Glomerular visceral epithelial cell (primary cell): ENCODE results near the gene AIP.
"Not testable (repeated sequence)": the region's sequence is repeated elsewhere in the genome, so short reads cannot be mapped to it uniquely, and the experiment has no call there.

Experiments used
- DNase-seq: peaks from one replicate; pipeline ENCODE4 v3.0.0-alpha.2; 2016; ENCODE audit errors: extremely low spot score

The AIP gene

GRCh38 chr11:67449116-67449844, 33.5 kb upstream of the AIP start:
- no peak for DNase-seq

GRCh38 chr11:67450796-67451657, 31.8 kb upstream of the AIP start:
- DNase-seq, result no peak

DNA sequence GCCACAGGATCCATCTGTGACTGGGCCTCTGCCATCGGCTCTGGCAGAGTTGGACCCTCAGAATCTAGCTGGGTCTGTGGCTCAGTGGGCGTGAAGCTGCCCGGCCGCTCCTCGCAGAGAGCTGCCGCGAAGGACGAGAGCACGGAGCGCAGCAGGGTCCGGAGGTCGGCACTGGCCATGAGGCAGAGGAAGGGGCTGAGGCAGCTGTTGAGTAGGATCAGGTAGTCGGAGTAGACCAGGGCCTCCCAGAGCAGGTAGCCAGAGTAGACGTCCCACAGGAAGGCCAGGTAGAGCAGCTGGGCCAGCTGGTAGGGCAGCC, 31.2 kb upstream of the AIP start:
- no peak for DNase-seq

GRCh38 chr11:67452141-67452952, 30.5 kb upstream of the AIP start, which contains the start of gene GPR152:
Gene GPR152 (minus strand): TSS chr11:67452729. CDS start chr11:67452724, 5 bp downstream.
- DNase-seq, result no peak

- no peak for DNase-seq
Measured at GRCh38 chr11:67453816-67454732, 28.8 kb upstream of the AIP start.

GRCh38 chr11:67455054-67455453, 27.8 kb upstream of the AIP start, which contains the start of gene CABP4:
Gene CABP4 (plus strand): TSS chr11:67455354. CDS start chr11:67455424, 70 bp downstream.
- no peak for DNase-seq

GRCh38 chr11:67456068-67456705, 26.6 kb upstream of the AIP start:
- DNase-seq, result no peak

- no peak for DNase-seq
Measured at GRCh38 chr11:67457453-67457852, 25.4 kb upstream of the AIP start.

GRCh38 chr11:67458266-67458665, 24.6 kb upstream of the AIP start:
- DNase-seq, result no peak

- no peak for DNase-seq
Measured at GRCh38 chr11:67463186-67463585, 19.6 kb upstream of the AIP start.

- peak; percentile 88 for DNase-seq
Measured at GRCh38 chr11:67463680-67464410, 19.0 kb upstream of the AIP start.

- DNase-seq, result peak; percentile 94
Measured at GRCh38 chr11:67464411-67465188, 18.2 kb upstream of the AIP start.

- DNase-seq, result no peak
Measured at GRCh38 chr11:67465189-67465510, 17.7 kb upstream of the AIP start.

DNA sequence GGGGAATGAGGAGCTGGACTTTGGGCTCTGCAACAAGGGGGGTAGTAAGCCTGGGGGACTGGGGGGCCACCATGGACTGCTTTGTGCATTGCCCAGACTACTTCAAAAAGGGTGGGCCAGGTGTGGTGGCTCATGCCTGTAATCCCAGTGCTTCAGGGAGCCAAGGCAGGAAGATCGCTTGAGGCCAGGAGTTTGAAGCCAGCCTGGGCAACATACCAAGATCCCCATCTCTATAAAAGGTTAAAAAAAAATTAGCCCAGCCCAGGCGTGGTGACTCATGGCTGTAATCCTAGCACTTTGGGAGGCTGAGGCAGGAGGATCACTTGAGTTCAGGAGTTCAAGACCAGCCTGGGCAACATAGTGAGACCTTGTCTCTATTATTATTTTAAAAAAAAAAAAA, 17.3 kb upstream of the AIP start:
- not testable (repeated sequence) for DNase-seq

DNA sequence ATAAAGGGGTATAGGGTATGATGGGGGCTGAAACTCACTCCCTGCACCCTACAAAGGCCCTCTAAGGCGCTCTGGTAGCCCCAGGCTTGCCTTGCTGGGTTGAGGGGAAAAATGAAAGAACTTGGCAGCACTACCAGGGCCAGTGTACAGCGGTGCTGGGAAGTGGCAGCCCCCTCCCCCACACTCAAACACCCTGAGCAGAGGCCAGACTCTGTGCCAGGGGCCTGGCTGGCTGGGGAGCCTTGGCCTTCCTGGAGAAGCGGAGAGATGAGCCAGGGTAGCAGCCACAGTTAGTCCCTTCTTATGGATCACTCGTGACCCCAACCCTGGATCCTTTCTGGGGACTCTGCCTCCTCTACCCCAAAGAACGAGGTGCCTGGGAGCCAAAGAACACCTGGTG, 16.5 kb upstream of the AIP start:
- no peak for DNase-seq

DNA sequence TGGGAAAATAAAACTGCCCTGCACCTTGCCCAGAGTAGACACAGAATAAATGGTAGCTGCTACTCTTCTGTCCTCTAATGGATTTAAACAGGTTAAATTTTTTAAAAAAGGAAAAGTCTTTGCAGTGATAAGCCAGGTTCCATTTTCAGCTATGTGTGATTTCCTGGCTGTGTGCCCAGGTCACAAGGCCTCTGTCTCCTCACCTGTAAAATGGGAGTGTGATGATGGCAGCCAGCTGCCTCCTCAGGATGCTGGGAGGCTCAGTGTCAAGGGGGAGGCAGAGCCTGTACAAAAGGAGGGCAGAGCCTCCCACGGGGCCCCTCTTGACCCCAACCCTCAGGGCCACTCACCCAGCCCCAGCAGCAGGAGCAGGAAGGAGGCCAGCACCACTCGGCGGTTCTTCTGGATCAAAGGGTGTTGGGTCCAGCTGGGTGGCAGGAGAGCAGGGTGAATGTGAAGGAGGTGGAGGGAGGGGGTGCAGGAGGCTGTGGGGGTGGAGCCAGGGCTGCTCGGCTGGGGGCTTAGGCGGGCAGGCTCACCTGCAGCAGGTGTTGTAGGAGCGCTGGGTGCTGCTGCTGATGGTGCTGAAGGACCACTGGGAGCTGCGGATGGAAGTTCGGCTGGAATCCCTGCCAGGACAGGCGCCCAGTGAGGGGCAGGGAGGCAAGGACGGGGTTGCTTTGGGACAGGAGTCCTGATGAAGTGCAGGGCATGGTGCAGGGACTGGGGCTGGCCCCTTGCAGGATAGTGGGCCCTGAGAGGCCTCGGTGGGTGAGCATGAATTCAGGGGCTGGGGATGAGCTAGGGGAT, 15.7 kb upstream of the AIP start:
- no peak for DNase-seq

DNA sequence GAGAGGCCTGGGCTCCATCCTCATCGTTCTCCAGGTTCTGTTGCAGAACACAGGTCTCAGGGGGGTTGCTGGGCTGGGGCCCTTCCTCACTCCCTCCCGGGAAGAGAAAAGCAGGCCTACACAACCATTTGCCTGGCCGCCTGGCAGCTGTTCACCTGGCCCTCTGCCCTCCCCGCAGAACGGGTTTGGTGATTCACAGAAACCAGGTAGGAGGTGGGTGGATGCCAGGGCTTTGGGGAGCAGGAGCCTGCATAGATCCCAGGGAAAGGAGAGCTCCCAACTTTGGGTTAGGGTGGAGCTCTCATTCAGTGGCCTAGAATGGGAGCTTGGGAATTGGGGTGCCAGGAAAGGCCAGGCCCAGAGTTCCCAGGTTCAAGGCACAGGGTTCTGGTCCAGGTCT, 14.8 kb upstream of the AIP start:
- no peak for DNase-seq

GRCh38 chr11:67468456-67468758, 14.4 kb upstream of the AIP start:
- DNase-seq, result no peak
